Parathyroid adenoma (tissue), 2 donors: ENCODE results near the gene CHST3.

Experiments used
- H2AFZ ChIP-seq: fragments of 300-600 bp; sonication (generic); one replicate; pipeline ENCODE4 v1.7.0; 2017; ENCODE audit warnings: antibody characterized with exemption, mild to moderate bottlenecking
- H3K27ac ChIP-seq: fragments of 300-600 bp; sonication (generic); one replicate; pipeline ENCODE4 v1.7.0; 2017
- H3K27me3 ChIP-seq: fragments of 300-600 bp; sonication (generic); one replicate; pipeline ENCODE4 v1.7.0; 2017; ENCODE audit warnings: low read length; ENCODE audit not compliant: control insufficient read depth, insufficient read depth
- H3K36me3 ChIP-seq: fragments of 300-600 bp; sonication (generic); one replicate; pipeline ENCODE4 v1.7.0; 2017; ENCODE audit warnings: low read length; ENCODE audit not compliant: control insufficient read depth, insufficient read depth
- H3K4me1 ChIP-seq: fragments of 300-600 bp; sonication (generic); one replicate; pipeline ENCODE4 v1.7.0; 2017; ENCODE audit warnings: control low read depth
- H3K4me2 ChIP-seq: fragments of 300-600 bp; sonication (generic); one replicate; pipeline ENCODE4 v1.7.0; 2017; ENCODE audit warnings: low read length
- H3K4me3 ChIP-seq: fragments of 300-600 bp; sonication (generic); one replicate; pipeline ENCODE4 v1.7.0; 2017; ENCODE audit warnings: low read depth, low read length
- H3K79me2 ChIP-seq: fragments of 300-600 bp; sonication (generic); one replicate; pipeline ENCODE4 v1.7.0; 2017; ENCODE audit warnings: control low read depth
- H3K9ac ChIP-seq: fragments of 300-600 bp; sonication (generic); one replicate; pipeline ENCODE4 v1.7.0; 2017; ENCODE audit warnings: mild to moderate bottlenecking
- H3K9me3 ChIP-seq: fragments of 300-600 bp; sonication (generic); one replicate; pipeline ENCODE4 v1.7.0; 2017; ENCODE audit warnings: low read length; ENCODE audit not compliant: control insufficient read depth
- TF ChIP-seq, protein P1 (sequence below): fragments of 300-600 bp; sonication (generic); IDR thresholded peaks from one replicate; pipeline ENCODE4 v1.7.0; 2017; ENCODE audit warnings: antibody characterized with exemption, mild to moderate bottlenecking
- donor health status: primary hyperparathyroidism.

CHST3 gene

GRCh38 chr10:71979692-71980062, 15.5 kb downstream of the CHST3 start:
- no peak overlapping the region for H3K27ac ChIP-seq
- H3K4me1 ChIP-seq, result no peaks in the 10 kb centered on the region
- no peak overlapping the region for H3K9ac ChIP-seq

DNA sequence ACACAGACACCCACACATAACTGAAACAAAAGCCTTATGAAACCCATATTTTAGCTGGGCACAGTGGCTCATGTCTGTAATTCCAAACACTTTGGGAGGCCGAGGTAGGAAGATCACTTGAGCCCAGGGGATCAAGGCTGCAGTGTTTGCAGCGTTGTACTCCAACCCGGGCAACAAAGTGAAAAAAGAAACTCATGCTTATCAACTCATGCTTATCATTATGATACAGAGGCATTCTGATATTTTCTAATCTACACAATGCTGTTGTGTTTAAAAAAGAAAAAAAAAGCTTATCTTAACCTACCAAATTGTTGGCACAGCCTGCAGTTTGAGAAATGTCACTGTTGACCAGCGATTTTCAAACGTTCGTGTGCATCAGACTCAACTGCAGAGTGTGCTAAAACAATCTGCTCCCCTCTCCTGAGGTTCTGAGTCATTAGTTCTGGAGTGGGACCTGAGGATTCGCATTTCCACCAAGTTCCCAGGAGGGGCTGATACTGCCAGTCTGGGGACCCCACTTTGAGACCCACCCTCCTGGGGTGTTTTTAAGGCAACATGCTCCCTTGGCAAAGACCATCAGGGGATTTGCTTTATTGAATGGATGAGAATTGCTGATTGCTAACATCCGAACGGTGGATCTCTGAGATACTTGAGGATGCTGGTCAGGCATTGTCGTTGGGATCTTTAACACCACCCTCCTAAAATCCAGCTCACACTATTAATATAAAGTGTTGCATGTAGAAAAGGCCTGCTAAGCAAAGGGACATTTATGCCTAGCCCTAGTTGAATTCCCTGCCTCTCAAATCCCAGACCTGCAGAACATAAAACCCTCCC, 16.2 kb downstream of the CHST3 start:
- TF ChIP-seq, protein P1, sequence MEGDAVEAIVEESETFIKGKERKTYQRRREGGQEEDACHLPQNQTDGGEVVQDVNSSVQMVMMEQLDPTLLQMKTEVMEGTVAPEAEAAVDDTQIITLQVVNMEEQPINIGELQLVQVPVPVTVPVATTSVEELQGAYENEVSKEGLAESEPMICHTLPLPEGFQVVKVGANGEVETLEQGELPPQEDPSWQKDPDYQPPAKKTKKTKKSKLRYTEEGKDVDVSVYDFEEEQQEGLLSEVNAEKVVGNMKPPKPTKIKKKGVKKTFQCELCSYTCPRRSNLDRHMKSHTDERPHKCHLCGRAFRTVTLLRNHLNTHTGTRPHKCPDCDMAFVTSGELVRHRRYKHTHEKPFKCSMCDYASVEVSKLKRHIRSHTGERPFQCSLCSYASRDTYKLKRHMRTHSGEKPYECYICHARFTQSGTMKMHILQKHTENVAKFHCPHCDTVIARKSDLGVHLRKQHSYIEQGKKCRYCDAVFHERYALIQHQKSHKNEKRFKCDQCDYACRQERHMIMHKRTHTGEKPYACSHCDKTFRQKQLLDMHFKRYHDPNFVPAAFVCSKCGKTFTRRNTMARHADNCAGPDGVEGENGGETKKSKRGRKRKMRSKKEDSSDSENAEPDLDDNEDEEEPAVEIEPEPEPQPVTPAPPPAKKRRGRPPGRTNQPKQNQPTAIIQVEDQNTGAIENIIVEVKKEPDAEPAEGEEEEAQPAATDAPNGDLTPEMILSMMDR, result no peak
- H3K27me3 ChIP-seq, result no peaks in the 10 kb centered on the region
- no peak overlapping the region for H3K27ac ChIP-seq
- H3K9ac ChIP-seq, result no peak overlapping the region
- no peaks in the 10 kb centered on the region for H3K4me1 ChIP-seq
- H2AFZ ChIP-seq, result no peak overlapping the region
- H3K79me2 ChIP-seq, result peaks cover 2% of the 10 kb centered on the region
- no peak overlapping the region for H3K4me3 ChIP-seq
- no peaks in the 10 kb centered on the region for H3K36me3 ChIP-seq
- H3K4me2 ChIP-seq, result no peak overlapping the region
- no peaks in the 10 kb centered on the region for H3K9me3 ChIP-seq

More at GRCh38 chr10:71979692-71980062, 15.5 kb downstream of the CHST3 start:
- Histone ChIP-seq H3K27me3 (no peaks in the 10 kb centered on the region), H3K36me3 (no peaks in the 10 kb centered on the region), H3K4me3 (no peak overlapping the region), H3K79me2 (peaks cover 2% of the 10 kb centered on the region), H2AFZ (no peak overlapping the region), H3K4me2 (no peak overlapping the region), H3K9me3 (no peaks in the 10 kb centered on the region)
- TF ChIP-seq, protein P1, result no peak

- Histone ChIP-seq H3K36me3 (no peaks in the 10 kb centered on the region), H3K9ac (no peak overlapping the region), H3K27ac (no peak overlapping the region), H3K4me2 (no peak overlapping the region), H3K9me3 (no peaks in the 10 kb centered on the region), H3K79me2 (peaks cover 2% of the 10 kb centered on the region), H3K4me1 (no peaks in the 10 kb centered on the region), H2AFZ (no peak overlapping the region), H3K4me3 (no peak overlapping the region), H3K27me3 (no peaks in the 10 kb centered on the region)
- TF ChIP-seq, protein P1, result no peak
Observed at GRCh38 chr10:71981015-71981875, 17.1 kb downstream of the CHST3 start.

- no peak overlapping the region for H2AFZ ChIP-seq
- no peak overlapping the region for H3K4me2 ChIP-seq
- no peaks in the 10 kb centered on the region for H3K27me3 ChIP-seq
- TF ChIP-seq, protein P1, result no peak
- no peaks in the 10 kb centered on the region for H3K9me3 ChIP-seq
- H3K27ac ChIP-seq, result no peak overlapping the region
- H3K36me3 ChIP-seq, result no peaks in the 10 kb centered on the region
- no peak overlapping the region for H3K9ac ChIP-seq
- no peaks in the 10 kb centered on the region for H3K4me1 ChIP-seq
- no peak overlapping the region for H3K4me3 ChIP-seq
- H3K79me2 ChIP-seq, result peaks cover 2% of the 10 kb centered on the region
Observed at GRCh38 chr10:71981876-71982230, 17.7 kb downstream of the CHST3 start.
